H1 (cell line): ENCODE results near the gene CLEC16A.

ENCODE experiments used
- GTF2F1 ChIP-seq: IDR thresholded peaks from 2 replicates; pipeline ENCODE4 v1.6.1; 2012; ENCODE audit warnings: low read depth, low read length, improper control_type of control experiment, borderline replicate concordance
- TF ChIP-seq, protein P1 (sequence below), 3 experiments: IDR thresholded peaks; 1 replicate in 2 of 3; 2 replicates in 1 of 3; pipeline versions ENCODE4 v1.5.1 to v1.6.1; 2011; ENCODE audit warnings: low read length in 3 of 3, mild to moderate bottlenecking in 3 of 3, inconsistent platforms in 2 of 3, low read depth in 1 of 3, moderate library complexity in 1 of 3; ENCODE audit not compliant: insufficient read depth in 1 of 3; ENCODE audit errors: control extremely low read depth in 1 of 3
- TF ChIP-seq, protein P2 (sequence below): IDR thresholded peaks from 2 replicates; pipeline ENCODE4 v1.6.1; 2012; ENCODE audit warnings: inconsistent platforms

DNA sequence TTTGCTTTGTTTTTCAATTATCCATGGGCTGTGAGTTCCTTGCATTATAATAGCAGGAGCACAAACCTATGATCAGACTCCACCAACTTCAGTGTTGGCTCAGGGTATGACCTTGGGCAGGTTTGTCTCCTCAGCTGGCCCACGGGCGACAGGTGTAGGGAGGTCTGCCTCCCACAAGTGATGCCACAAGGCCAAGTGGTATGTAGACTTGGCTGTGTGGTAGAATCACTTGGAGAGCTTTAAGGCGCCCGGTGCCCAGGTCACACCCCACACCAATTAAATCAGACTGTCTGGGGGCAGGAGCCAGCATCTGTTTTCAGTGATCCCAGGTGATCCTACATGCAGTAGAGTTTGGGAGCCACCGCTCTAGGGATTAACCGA is 153.4 kb downstream of the CLEC16A start:
- TF ChIP-seq, protein P1, sequence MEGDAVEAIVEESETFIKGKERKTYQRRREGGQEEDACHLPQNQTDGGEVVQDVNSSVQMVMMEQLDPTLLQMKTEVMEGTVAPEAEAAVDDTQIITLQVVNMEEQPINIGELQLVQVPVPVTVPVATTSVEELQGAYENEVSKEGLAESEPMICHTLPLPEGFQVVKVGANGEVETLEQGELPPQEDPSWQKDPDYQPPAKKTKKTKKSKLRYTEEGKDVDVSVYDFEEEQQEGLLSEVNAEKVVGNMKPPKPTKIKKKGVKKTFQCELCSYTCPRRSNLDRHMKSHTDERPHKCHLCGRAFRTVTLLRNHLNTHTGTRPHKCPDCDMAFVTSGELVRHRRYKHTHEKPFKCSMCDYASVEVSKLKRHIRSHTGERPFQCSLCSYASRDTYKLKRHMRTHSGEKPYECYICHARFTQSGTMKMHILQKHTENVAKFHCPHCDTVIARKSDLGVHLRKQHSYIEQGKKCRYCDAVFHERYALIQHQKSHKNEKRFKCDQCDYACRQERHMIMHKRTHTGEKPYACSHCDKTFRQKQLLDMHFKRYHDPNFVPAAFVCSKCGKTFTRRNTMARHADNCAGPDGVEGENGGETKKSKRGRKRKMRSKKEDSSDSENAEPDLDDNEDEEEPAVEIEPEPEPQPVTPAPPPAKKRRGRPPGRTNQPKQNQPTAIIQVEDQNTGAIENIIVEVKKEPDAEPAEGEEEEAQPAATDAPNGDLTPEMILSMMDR (IDR thresholded peaks at IDR 0.05; ENCODE audit: control extremely low read depth in 1 of 3, insufficient read depth in 1 of 3, low read depth in 1 of 3, low read length in 3 of 3) = no peak
- TF ChIP-seq, protein P2, sequence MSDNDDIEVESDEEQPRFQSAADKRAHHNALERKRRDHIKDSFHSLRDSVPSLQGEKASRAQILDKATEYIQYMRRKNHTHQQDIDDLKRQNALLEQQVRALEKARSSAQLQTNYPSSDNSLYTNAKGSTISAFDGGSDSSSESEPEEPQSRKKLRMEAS = no peak
- TF ChIP-seq GTF2F1 = no peak
